Posterior cingulate gyrus (tissue), 11 donors: ENCODE measurements around the gene LEP.
"Not testable (repeated sequence)": the region's sequence is repeated elsewhere in the genome, so short reads cannot be mapped to it uniquely, and the experiment has no call there.

Source experiments
- DNase-seq, 10 donors: peaks; one replicate each; pipeline versions ENCODE4 v3.0.0 to v3.0.0-alpha.2; 2020 to 2021; ENCODE audit warnings: mixed read lengths in 3 of 10
- intact Hi-C: fragments of 100-400 bp; cut with DNase I; formaldehyde crosslinking; loops from one replicate; pipeline ENCODE4 v1.15.1; 2023

Gene LEP

GRCh38 chr7:128239146-128239545, 1.9 kb upstream of the LEP start:
- intact Hi-C loops, DNase-seq: not testable (repeated sequence)

GRCh38 chr7:128242661-128243060, 1.6 kb downstream of the LEP start:
- DNase-seq, result peak in 1 of 10 donors; percentile 71
- intact Hi-C loops, result no loop called here

GRCh38 chr7:128243273-128243672, 2.2 kb downstream of the LEP start:
- peak in 1 of 10 donors; percentile 51 for DNase-seq
- intact Hi-C loops, result no loop called here

GRCh38 chr7:128244861-128245260, 3.8 kb downstream of the LEP start:
- peak in 1 of 10 donors; percentile 36 for DNase-seq

GRCh38 chr7:128247108-128247507, 6.0 kb downstream of the LEP start:
- intact Hi-C loops, result no loop called here
- DNase-seq, result peak in 1 of 10 donors; percentile 53

More at GRCh38 chr7:128244861-128245260, 3.8 kb downstream of the LEP start:
- intact Hi-C loops, result no loop called here

GRCh38 chr7:128247640-128248194, 6.6 kb downstream of the LEP start:
- intact Hi-C loops, result no loop called here
- DNase-seq, result peak in 1 of 10 donors; percentile 43

- peak in 1 of 10 donors; percentile 3 for DNase-seq
- intact Hi-C loops, result no loop called here
Observed at GRCh38 chr7:128251337-128251736, 10.3 kb downstream of the LEP start.

- intact Hi-C loops, result no loop called here
- peak in 1 of 10 donors; percentile 57 for DNase-seq
Observed at GRCh38 chr7:128253701-128254100, 12.6 kb downstream of the LEP start.

GRCh38 chr7:128254470-128254869, 13.4 kb downstream of the LEP start:
- intact Hi-C loops, result no loop called here
- peak in 1 of 10 donors; percentile 67 for DNase-seq

GRCh38 chr7:128255271-128255670, 14.2 kb downstream of the LEP start:
- DNase-seq, result peak in 1 of 10 donors; percentile 4
- intact Hi-C loops, result no loop called here

- intact Hi-C loops, result no loop called here
Observed at GRCh38 chr7:128257458-128257857, 16.4 kb downstream of the LEP start.

GRCh38 chr7:128259131-128260061, 18.3 kb downstream of the LEP start:
- intact Hi-C loops, result no loop called here
- DNase-seq, result peak in 1 of 10 donors; percentile 52

More at GRCh38 chr7:128257458-128257857, 16.4 kb downstream of the LEP start:
- DNase-seq, result peak in 1 of 10 donors; percentile 66

- peak in 1 of 10 donors; percentile 59 for DNase-seq
- intact Hi-C loops, result no loop called here
Observed at GRCh38 chr7:128260069-128260795, 19.2 kb downstream of the LEP start.

GRCh38 chr7:128262273-128263028, 21.4 kb downstream of the LEP start:
- intact Hi-C loops, result no loop called here

GRCh38 chr7:128263420-128263819, 22.3 kb downstream of the LEP start:
- intact Hi-C loops, result no loop called here
- peak in 1 of 10 donors; percentile 15 for DNase-seq

More at GRCh38 chr7:128262273-128263028, 21.4 kb downstream of the LEP start:
- peak in 1 of 10 donors; percentile 81 for DNase-seq

- intact Hi-C loops, result no loop called here
- DNase-seq, result no peak
Observed at GRCh38 chr7:128264477-128264876, 23.4 kb downstream of the LEP start.

- intact Hi-C loops, result no loop called here
- no peak for DNase-seq
Observed at GRCh38 chr7:128265156-128265905, 24.3 kb downstream of the LEP start.

GRCh38 chr7:128265906-128266300, 24.8 kb downstream of the LEP start:
- DNase-seq, result no peak

GRCh38 chr7:128266529-128266882, 25.4 kb downstream of the LEP start:
- no peak for DNase-seq
- intact Hi-C loops, result no loop called here

More at GRCh38 chr7:128265906-128266300, 24.8 kb downstream of the LEP start:
- intact Hi-C loops, result no loop called here
